Gastrocnemius medialis (tissue), 4 donors: Measurements from ENCODE around the gene EIF1AD.

ENCODE experiments used
- POLR2A ChIP-seq, 2 donors: fragments of 450-650 bp; IDR thresholded peaks; one replicate each; pipeline ENCODE4 v1.6.1; 2017; ENCODE audit warnings: antibody characterized with exemption in 2 of 2, mild to moderate bottlenecking in 2 of 2, moderate library complexity in 2 of 2
- TF ChIP-seq, protein P1 (sequence below), 5 experiments: fragments of 450-650 bp in 3 of 5; fragments of 200-600 bp in 2 of 5; sonication (generic) in 2 of 5; IDR thresholded peaks in 4 of 5; conservative IDR thresholded peaks in 1 of 5; 1 replicate in 4 of 5; 2 replicates in 1 of 5; pipeline ENCODE4 v1.5.1; 2016 to 2019; ENCODE audit warnings: antibody characterized with exemption in 5 of 5, mild to moderate bottlenecking in 3 of 5, moderate library complexity in 3 of 5

DNA sequence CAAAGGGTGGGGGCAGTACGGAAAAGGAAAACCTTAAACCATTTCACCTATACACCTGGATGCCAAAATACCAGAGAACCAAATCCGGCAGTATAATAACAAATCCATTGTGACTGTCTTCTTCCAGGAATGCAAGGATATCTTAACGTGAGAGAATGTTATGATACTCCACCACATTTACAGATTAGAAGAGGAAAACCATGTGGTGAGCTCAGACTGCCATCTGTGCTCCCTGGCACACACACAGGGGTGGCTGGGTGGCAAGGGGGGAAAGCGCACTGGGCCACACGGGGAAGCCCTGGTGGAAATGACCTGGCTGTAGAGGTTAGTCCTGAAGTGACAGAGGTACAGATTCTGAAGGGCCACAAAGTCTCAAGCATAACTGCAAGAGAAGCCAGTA lies 9.9 kb downstream of the EIF1AD start:
- no peak for TF ChIP-seq POLR2A (IDR thresholded peaks at IDR 0.05)
- TF ChIP-seq, protein P1, sequence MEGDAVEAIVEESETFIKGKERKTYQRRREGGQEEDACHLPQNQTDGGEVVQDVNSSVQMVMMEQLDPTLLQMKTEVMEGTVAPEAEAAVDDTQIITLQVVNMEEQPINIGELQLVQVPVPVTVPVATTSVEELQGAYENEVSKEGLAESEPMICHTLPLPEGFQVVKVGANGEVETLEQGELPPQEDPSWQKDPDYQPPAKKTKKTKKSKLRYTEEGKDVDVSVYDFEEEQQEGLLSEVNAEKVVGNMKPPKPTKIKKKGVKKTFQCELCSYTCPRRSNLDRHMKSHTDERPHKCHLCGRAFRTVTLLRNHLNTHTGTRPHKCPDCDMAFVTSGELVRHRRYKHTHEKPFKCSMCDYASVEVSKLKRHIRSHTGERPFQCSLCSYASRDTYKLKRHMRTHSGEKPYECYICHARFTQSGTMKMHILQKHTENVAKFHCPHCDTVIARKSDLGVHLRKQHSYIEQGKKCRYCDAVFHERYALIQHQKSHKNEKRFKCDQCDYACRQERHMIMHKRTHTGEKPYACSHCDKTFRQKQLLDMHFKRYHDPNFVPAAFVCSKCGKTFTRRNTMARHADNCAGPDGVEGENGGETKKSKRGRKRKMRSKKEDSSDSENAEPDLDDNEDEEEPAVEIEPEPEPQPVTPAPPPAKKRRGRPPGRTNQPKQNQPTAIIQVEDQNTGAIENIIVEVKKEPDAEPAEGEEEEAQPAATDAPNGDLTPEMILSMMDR (IDR thresholded peaks at IDR 0.05 in 4 of 5, conservative IDR thresholded peaks at IDR 0.05 in 1 of 5) = no peak
